HL-60 (cell line): ENCODE results near the gene C5orf52.

ENCODE experiments used
- DNase-seq, 2 experiments: peaks; one replicate each; pipeline ENCODE4 v3.0.0-alpha.2; 2010 to 2020; ENCODE audit warnings: low read depth in 1 of 2, low spot score in 1 of 2
- H3K27ac ChIP-seq: fragments of 250-450 bp; sonication (Bioruptor Pico); replicated peaks from 2 replicates; pipeline ENCODE4 v1.5.1; 2020; ENCODE audit warnings: mild to moderate bottlenecking, moderate library complexity
- H3K27me3 ChIP-seq: fragments of 250-450 bp; sonication (Bioruptor Pico); 2 replicates; pipeline ENCODE4 v1.5.1; 2021; ENCODE audit warnings: mild to moderate bottlenecking, moderate library complexity; ENCODE audit not compliant: insufficient read depth, poor library complexity, severe bottlenecking
- H3K4me3 ChIP-seq: replicated peaks from 2 replicates; pipeline ENCODE4 v1.5.1; 2011; ENCODE audit warnings: mild to moderate bottlenecking, control low read depth, low read length; ENCODE audit not compliant: insufficient read depth
- CTCF ChIP-seq: IDR thresholded peaks from one replicate; pipeline ENCODE4 v1.5.1; 2011; ENCODE audit warnings: low read length, control low read depth, inconsistent platforms; ENCODE audit not compliant: insufficient read depth
- GABPA ChIP-seq: IDR thresholded peaks from 2 replicates; pipeline ENCODE4 v1.6.1; 2012; ENCODE audit warnings: low read depth
- POLR2AphosphoS5 ChIP-seq: IDR thresholded peaks from 2 replicates; pipeline ENCODE4 v1.6.1; 2012; ENCODE audit warnings: low read depth
- SPI1 ChIP-seq: IDR thresholded peaks from 2 replicates; pipeline ENCODE4 v1.6.1; 2012; ENCODE audit warnings: low read depth, mild to moderate bottlenecking, borderline replicate concordance
- TF ChIP-seq, protein P1 (sequence below): IDR thresholded peaks from 2 replicates; pipeline ENCODE4 v1.6.1; 2012; ENCODE audit warnings: low read depth; ENCODE audit not compliant: insufficient replicate concordance

Gene C5orf52

GRCh38 chr5:157652377-157652692 is 19.0 kb upstream of the C5orf52 start, which contains the start of gene SOX30:
SOX30 (minus strand) TSS chr5:157652438; CDS start chr5:157652078, 360 bp downstream.
- Histone ChIP-seq H3K27ac (no peak within 1 kb of the TSS), H3K4me3 (no peak within 1 kb of the TSS), H3K27me3 (peaks cover 4% of the 10 kb centered on the region)
- DNase-seq = no peak
- TF ChIP-seq POLR2AphosphoS5 (no peak), GABPA (no peak), SPI1 (no peak), CTCF (no peak)
- TF ChIP-seq, protein P1, sequence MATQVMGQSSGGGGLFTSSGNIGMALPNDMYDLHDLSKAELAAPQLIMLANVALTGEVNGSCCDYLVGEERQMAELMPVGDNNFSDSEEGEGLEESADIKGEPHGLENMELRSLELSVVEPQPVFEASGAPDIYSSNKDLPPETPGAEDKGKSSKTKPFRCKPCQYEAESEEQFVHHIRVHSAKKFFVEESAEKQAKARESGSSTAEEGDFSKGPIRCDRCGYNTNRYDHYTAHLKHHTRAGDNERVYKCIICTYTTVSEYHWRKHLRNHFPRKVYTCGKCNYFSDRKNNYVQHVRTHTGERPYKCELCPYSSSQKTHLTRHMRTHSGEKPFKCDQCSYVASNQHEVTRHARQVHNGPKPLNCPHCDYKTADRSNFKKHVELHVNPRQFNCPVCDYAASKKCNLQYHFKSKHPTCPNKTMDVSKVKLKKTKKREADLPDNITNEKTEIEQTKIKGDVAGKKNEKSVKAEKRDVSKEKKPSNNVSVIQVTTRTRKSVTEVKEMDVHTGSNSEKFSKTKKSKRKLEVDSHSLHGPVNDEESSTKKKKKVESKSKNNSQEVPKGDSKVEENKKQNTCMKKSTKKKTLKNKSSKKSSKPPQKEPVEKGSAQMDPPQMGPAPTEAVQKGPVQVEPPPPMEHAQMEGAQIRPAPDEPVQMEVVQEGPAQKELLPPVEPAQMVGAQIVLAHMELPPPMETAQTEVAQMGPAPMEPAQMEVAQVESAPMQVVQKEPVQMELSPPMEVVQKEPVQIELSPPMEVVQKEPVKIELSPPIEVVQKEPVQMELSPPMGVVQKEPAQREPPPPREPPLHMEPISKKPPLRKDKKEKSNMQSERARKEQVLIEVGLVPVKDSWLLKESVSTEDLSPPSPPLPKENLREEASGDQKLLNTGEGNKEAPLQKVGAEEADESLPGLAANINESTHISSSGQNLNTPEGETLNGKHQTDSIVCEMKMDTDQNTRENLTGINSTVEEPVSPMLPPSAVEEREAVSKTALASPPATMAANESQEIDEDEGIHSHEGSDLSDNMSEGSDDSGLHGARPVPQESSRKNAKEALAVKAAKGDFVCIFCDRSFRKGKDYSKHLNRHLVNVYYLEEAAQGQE = no peak

DNA sequence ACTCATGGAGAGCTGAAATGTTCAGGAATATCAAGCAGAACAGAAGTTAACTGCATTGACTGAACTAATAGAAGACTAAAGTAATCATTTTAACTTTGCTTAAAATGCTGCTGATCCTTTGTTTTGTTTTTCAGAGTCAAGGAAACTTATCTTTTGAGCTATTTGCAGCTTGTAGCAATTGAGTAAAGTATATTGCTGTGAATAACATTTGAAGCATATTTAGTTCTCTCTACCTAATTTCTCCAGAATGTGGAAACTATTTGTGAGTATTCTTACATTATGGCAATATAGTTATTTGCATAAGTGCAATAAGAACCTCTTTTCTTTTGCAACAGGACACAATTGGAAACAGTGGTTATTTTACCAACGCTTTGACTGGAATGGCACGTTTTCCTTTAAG is 13.8 kb upstream of the C5orf52 start:
- Histone ChIP-seq H3K27ac (no peak overlapping the region), H3K4me3 (no peak overlapping the region), H3K27me3 (no peaks in the 10 kb centered on the region)
- no peak for TF ChIP-seq SPI1
- TF ChIP-seq, protein P1 = no peak
- TF ChIP-seq POLR2AphosphoS5 = no peak
- no peak for TF ChIP-seq GABPA
- no peak for TF ChIP-seq CTCF
- no peak for DNase-seq

GRCh38 chr5:157658893-157659292 is 12.4 kb upstream of the C5orf52 start:
- Histone ChIP-seq H3K27ac (no peak overlapping the region), H3K27me3 (no peaks in the 10 kb centered on the region), H3K4me3 (no peak overlapping the region)
- DNase-seq = no peak
- TF ChIP-seq SPI1 (no peak), POLR2AphosphoS5 (no peak), GABPA (no peak), CTCF (no peak)
- TF ChIP-seq, protein P1 = no peak
